Ishikawa (cell line): ENCODE measurements around the gene PLRG1.

Source experiments
- CEBPB ChIP-seq: IDR thresholded peaks from 2 replicates; pipeline ENCODE4 v1.6.1; 2012
- CREB1 ChIP-seq: IDR thresholded peaks from 2 replicates; pipeline ENCODE4 v1.6.1; 2012; ENCODE audit warnings: low read depth
- EGR1 ChIP-seq: IDR thresholded peaks from 2 replicates; pipeline ENCODE4 v1.6.1; 2012
- EP300 ChIP-seq: IDR thresholded peaks from 2 replicates; pipeline ENCODE4 v1.6.1; 2012; ENCODE audit warnings: borderline replicate concordance
- FOXM1 ChIP-seq: IDR thresholded peaks from 2 replicates; pipeline ENCODE4 v1.6.1; 2012; ENCODE audit warnings: low read depth, borderline replicate concordance
- MAX ChIP-seq: IDR thresholded peaks from 2 replicates; pipeline ENCODE4 v1.6.1; 2012
- NFIC ChIP-seq: IDR thresholded peaks from 2 replicates; pipeline ENCODE4 v1.6.1; 2012
- RAD21 ChIP-seq: IDR thresholded peaks from 2 replicates; pipeline ENCODE4 v1.6.1; 2012; ENCODE audit warnings: low read depth
- TAF1 ChIP-seq: IDR thresholded peaks from 2 replicates; pipeline ENCODE4 v1.6.1; 2012; ENCODE audit warnings: low read depth, mild to moderate bottlenecking
- TCF12 ChIP-seq: IDR thresholded peaks from 2 replicates; pipeline ENCODE4 v1.6.1; 2012; ENCODE audit warnings: low read depth
- TEAD4 ChIP-seq: IDR thresholded peaks from 2 replicates; pipeline ENCODE4 v1.6.1; 2012
- YY1 ChIP-seq: IDR thresholded peaks from 2 replicates; pipeline ENCODE4 v1.6.1; 2012; ENCODE audit warnings: low read depth
- ZBTB7A ChIP-seq: IDR thresholded peaks from 2 replicates; pipeline ENCODE4 v1.6.1; 2012; ENCODE audit warnings: low read depth
- TF ChIP-seq, protein P1 (sequence below): IDR thresholded peaks from 2 replicates; pipeline ENCODE4 v1.6.1; 2012; ENCODE audit warnings: low read depth, mild to moderate bottlenecking
- TF ChIP-seq, protein P2 (sequence below): IDR thresholded peaks from 2 replicates; pipeline ENCODE4 v1.6.1; 2012

PLRG1 gene

GRCh38 chr4:154582723-154583122 lies 32.5 kb upstream of the PLRG1 start:
- no peak for TF ChIP-seq EP300
- TF ChIP-seq ZBTB7A, result no peak
- no peak for TF ChIP-seq TEAD4
- TF ChIP-seq FOXM1, result no peak
- TF ChIP-seq, protein P1, sequence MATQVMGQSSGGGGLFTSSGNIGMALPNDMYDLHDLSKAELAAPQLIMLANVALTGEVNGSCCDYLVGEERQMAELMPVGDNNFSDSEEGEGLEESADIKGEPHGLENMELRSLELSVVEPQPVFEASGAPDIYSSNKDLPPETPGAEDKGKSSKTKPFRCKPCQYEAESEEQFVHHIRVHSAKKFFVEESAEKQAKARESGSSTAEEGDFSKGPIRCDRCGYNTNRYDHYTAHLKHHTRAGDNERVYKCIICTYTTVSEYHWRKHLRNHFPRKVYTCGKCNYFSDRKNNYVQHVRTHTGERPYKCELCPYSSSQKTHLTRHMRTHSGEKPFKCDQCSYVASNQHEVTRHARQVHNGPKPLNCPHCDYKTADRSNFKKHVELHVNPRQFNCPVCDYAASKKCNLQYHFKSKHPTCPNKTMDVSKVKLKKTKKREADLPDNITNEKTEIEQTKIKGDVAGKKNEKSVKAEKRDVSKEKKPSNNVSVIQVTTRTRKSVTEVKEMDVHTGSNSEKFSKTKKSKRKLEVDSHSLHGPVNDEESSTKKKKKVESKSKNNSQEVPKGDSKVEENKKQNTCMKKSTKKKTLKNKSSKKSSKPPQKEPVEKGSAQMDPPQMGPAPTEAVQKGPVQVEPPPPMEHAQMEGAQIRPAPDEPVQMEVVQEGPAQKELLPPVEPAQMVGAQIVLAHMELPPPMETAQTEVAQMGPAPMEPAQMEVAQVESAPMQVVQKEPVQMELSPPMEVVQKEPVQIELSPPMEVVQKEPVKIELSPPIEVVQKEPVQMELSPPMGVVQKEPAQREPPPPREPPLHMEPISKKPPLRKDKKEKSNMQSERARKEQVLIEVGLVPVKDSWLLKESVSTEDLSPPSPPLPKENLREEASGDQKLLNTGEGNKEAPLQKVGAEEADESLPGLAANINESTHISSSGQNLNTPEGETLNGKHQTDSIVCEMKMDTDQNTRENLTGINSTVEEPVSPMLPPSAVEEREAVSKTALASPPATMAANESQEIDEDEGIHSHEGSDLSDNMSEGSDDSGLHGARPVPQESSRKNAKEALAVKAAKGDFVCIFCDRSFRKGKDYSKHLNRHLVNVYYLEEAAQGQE, result no peak
- no peak for TF ChIP-seq YY1

DNA sequence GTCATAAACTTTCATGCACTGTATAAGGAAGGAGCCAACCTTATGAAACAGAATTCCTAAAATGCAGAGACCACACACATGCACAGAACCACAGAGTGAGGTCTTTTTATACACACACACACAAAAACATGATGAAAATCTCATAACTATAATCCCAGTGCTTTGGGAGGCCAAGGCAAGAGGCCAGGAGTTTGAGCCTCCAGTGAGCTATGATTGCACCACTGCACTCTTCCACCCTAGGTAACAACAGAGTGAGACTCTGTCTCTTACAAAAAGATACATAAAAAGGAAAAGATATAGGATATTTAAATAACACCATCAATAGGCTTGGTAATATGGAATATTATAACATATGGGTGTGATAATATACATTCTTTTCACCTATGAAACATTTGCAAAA lies 29.7 kb upstream of the PLRG1 start:
- TF ChIP-seq, protein P1, result no peak
- no peak for TF ChIP-seq YY1
- TF ChIP-seq FOXM1, result no peak
- TF ChIP-seq TCF12, result no peak

GRCh38 chr4:154578919-154579318 lies 28.7 kb upstream of the PLRG1 start:
- TF ChIP-seq RAD21 (no peak), TCF12 (no peak), EP300 (no peak), MAX (no peak), CEBPB (no peak), ZBTB7A (no peak), CREB1 (no peak), FOXM1 (no peak), TEAD4 (no peak), YY1 (no peak), TAF1 (no peak), NFIC (no peak), EGR1 (no peak)
- TF ChIP-seq, protein P2, sequence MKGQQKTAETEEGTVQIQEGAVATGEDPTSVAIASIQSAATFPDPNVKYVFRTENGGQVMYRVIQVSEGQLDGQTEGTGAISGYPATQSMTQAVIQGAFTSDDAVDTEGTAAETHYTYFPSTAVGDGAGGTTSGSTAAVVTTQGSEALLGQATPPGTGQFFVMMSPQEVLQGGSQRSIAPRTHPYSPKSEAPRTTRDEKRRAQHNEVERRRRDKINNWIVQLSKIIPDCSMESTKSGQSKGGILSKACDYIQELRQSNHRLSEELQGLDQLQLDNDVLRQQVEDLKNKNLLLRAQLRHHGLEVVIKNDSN, result no peak
- TF ChIP-seq, protein P1, result no peak

DNA sequence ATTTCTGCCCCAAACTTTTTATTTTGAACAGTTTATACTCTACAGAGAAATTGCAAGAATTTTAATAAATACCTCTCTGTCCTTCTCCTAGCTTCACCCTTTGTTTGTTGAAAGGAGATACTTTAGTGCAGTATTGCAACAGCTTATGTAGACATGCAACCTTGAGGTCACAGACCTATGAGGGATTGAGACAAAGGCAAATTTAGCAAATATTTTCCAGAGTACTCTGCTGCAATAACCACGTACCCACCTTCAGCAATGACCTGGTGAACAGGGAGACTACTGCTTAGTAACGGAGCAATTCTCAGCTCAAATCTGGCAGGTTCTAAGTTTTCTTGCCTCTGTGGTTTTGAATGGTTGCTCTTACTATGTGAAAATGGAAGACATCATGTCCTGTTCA lies 27.1 kb upstream of the PLRG1 start:
- TF ChIP-seq, protein P2, result no peak
- no peak for TF ChIP-seq NFIC
- no peak for TF ChIP-seq ZBTB7A
- no peak for TF ChIP-seq TAF1
- TF ChIP-seq, protein P1, result no peak
- no peak for TF ChIP-seq TEAD4
- TF ChIP-seq EGR1, result no peak
- no peak for TF ChIP-seq RAD21
- TF ChIP-seq CREB1, result no peak
- TF ChIP-seq EP300, result no peak
- no peak for TF ChIP-seq MAX
- TF ChIP-seq CEBPB, result no peak
- TF ChIP-seq TCF12, result no peak
- no peak for TF ChIP-seq FOXM1
- TF ChIP-seq YY1, result no peak
